ENCODE data around the gene KHDC3L.

KHDC3L gene

GRCh38 chr6:73339340-73339739 lies 23.1 kb upstream of the KHDC3L start:
- H3K4me3 ChIP-seq (ENCODE audit: low read depth, low read length), result no peak overlapping the region
- TF ChIP-seq, protein P1, sequence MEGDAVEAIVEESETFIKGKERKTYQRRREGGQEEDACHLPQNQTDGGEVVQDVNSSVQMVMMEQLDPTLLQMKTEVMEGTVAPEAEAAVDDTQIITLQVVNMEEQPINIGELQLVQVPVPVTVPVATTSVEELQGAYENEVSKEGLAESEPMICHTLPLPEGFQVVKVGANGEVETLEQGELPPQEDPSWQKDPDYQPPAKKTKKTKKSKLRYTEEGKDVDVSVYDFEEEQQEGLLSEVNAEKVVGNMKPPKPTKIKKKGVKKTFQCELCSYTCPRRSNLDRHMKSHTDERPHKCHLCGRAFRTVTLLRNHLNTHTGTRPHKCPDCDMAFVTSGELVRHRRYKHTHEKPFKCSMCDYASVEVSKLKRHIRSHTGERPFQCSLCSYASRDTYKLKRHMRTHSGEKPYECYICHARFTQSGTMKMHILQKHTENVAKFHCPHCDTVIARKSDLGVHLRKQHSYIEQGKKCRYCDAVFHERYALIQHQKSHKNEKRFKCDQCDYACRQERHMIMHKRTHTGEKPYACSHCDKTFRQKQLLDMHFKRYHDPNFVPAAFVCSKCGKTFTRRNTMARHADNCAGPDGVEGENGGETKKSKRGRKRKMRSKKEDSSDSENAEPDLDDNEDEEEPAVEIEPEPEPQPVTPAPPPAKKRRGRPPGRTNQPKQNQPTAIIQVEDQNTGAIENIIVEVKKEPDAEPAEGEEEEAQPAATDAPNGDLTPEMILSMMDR (IDR thresholded peaks at IDR 0.05; ENCODE audit: insufficient read depth, low read depth, low read length, missing control alignments), result no peak
- DNase-seq (ENCODE audit: low read depth), result no peak

GRCh38 chr6:73340048-73340447 lies 22.4 kb upstream of the KHDC3L start:
- TF ChIP-seq, protein P1 (IDR thresholded peaks at IDR 0.05; ENCODE audit: insufficient read depth, low read depth, low read length, missing control alignments), result no peak
- no peak overlapping the region for H3K4me3 ChIP-seq (ENCODE audit: low read depth, low read length)
- DNase-seq (ENCODE audit: low read depth), result no peak

DNA sequence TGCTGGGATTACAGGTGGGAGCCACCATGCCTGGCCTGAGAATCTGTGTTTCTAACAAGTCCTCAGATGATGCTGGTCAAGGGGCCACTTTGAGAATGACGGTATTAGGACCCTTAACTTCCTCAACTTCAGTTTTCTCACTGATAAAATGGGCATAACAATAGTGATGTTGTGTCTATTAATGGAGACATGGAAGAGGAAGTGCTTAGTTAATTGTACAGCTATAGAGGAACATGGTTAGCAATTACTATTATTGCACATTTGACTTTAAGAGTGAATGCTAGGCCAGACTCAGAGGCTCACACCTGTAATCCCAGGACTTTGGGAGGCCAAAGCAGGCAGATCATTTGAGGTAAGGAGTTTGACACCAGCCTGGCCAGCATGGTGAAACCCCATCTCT lies 21.1 kb upstream of the KHDC3L start:
- TF ChIP-seq, protein P1 (IDR thresholded peaks at IDR 0.05; ENCODE audit: insufficient read depth, low read depth, low read length, missing control alignments), result no peak
- no peak for DNase-seq (ENCODE audit: low read depth)
- no peak overlapping the region for H3K4me3 ChIP-seq (ENCODE audit: low read depth, low read length)

DNA sequence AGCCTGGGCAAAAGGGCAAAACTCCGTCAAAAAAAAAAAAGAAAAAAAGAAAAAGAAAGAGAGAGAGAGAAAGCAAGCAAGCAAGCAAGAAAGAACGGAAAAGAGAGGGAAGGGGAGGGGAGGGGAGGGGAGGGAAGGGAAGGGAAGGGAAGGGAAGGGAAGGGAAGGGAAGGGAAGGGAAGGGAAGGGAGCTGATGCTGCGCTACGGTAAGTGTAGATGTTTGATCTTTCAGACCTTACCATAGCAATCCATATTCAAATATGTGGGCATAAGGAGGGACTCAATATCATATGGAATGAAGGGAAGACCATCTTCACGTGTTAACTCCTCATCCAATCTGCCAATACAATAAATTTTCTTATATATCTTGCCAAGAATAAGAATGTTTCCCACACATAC lies 20.3 kb upstream of the KHDC3L start:
- no peak for DNase-seq (ENCODE audit: low read depth)
- H3K4me3 ChIP-seq (ENCODE audit: low read depth, low read length), result no peak overlapping the region
- TF ChIP-seq, protein P1 (IDR thresholded peaks at IDR 0.05; ENCODE audit: insufficient read depth, low read depth, low read length, missing control alignments), result no peak

DNA sequence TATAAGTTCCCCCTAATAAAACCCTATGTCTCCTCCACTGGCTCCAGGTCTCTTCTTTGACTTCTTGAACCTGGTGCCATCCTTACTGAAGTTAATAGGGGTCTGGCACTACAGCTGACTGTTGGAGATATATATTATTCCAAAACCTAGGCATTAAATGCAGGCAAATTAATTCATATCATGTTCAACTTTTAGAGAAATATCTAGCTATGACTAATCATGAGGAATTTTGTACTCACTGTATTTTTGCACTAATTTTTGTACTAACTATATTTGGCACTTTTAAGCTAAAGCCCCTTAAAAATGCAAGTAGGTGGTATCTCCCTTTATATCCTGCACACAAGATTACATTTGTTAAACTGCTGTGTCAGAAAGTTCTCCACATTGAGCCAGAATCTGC lies 19.3 kb upstream of the KHDC3L start:
- TF ChIP-seq, protein P1 (IDR thresholded peaks at IDR 0.05; ENCODE audit: insufficient read depth, low read depth, low read length, missing control alignments), result no peak
- no peak overlapping the region for H3K4me3 ChIP-seq (ENCODE audit: low read depth, low read length)
- DNase-seq (ENCODE audit: low read depth), result no peak

- TF ChIP-seq, protein P1 (IDR thresholded peaks at IDR 0.05; ENCODE audit: insufficient read depth, low read depth, low read length, missing control alignments), result no peak
- DNase-seq (ENCODE audit: low read depth), result no peak
- H3K4me3 ChIP-seq (ENCODE audit: low read depth, low read length), result no peak overlapping the region
These were observed 13.8 kb upstream of the KHDC3L start for GRCh38 chr6:73348550-73349204.

DNA sequence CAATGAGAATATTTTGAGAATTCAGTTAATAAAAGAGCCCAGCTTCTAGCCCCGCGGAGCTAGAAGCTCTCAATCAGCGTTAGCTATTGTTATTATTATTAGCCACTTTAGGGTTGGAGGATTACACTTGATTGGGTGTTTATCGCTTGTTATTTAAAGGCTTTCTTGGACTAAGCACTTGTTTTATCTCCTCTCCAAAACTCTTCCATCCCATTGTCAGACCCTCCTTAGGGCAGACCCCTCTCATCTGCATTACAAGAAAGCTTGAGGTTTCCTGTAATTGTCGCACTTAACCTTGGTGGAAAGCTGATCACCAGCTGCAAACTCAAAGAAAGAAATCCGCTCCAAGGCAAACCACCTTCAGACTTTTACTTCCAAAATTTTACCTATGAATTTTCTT lies 13.1 kb upstream of the KHDC3L start:
- DNase-seq (ENCODE audit: low read depth), result no peak
- H3K4me3 ChIP-seq (ENCODE audit: low read depth, low read length), result no peak overlapping the region
- TF ChIP-seq, protein P1 (IDR thresholded peaks at IDR 0.05; ENCODE audit: insufficient read depth, low read depth, low read length, missing control alignments), result no peak

Data from GM12865 (cell line).